Spleen (tissue), 7 donors: ENCODE measurements around the gene SSH2.

Experiments
- POLR2A ChIP-seq, 3 donors: fragments of 450-650 bp; IDR thresholded peaks; one replicate each; pipeline ENCODE4 v1.5.1; 2017; ENCODE audit warnings: antibody characterized with exemption in 3 of 3, mild to moderate bottlenecking in 1 of 3
- POLR2AphosphoS5 ChIP-seq, 3 donors: sonication (generic); formaldehyde crosslinking; IDR thresholded peaks; one replicate each; pipeline ENCODE4 v1.5.1; 2017; ENCODE audit warnings: antibody characterized with exemption in 3 of 3
- TF ChIP-seq, protein P1 (sequence below), 11 experiments: fragments of 200-600 bp in 7 of 11; fragments of 450-650 bp in 4 of 11; sonication (generic) in 4 of 11; IDR thresholded peaks in 8 of 11; conservative IDR thresholded peaks in 3 of 11; 1 replicate in 7 of 11; 2 replicates in 4 of 11; pipeline versions ENCODE4 v1.4.0 to v1.8.0; 2016 to 2021; ENCODE audit warnings: antibody characterized with exemption in 11 of 11, inconsistent platforms in 4 of 11, mild to moderate bottlenecking in 1 of 11
- donor health status: DM: no; HTN: no; CAD: no; lungs with moderate emphysema.
- donor health status: DM: no; HTN: no; CAD: no.
- donor health status: DM: no; HTN: no; CAD: no.

DNA sequence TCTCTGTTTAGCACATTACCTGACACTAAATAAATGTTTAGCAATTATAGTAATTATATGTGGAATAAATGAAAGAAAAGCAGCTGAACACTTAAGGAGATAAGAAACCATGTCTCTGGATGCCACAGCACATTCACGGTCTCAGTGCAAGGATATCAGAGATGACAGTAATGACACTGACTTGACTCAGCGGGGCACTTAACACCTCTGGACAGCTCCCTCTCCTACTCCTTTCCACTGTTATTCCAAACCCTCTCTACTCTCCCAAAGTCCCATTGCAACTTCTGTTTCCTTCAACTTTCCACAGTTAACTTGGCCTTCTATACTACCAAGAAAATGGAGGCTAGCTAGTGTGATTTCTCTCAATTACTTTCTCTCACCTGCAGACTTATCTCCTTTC, 214.3 kb downstream of the SSH2 start:
- TF ChIP-seq, protein P1, sequence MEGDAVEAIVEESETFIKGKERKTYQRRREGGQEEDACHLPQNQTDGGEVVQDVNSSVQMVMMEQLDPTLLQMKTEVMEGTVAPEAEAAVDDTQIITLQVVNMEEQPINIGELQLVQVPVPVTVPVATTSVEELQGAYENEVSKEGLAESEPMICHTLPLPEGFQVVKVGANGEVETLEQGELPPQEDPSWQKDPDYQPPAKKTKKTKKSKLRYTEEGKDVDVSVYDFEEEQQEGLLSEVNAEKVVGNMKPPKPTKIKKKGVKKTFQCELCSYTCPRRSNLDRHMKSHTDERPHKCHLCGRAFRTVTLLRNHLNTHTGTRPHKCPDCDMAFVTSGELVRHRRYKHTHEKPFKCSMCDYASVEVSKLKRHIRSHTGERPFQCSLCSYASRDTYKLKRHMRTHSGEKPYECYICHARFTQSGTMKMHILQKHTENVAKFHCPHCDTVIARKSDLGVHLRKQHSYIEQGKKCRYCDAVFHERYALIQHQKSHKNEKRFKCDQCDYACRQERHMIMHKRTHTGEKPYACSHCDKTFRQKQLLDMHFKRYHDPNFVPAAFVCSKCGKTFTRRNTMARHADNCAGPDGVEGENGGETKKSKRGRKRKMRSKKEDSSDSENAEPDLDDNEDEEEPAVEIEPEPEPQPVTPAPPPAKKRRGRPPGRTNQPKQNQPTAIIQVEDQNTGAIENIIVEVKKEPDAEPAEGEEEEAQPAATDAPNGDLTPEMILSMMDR (IDR thresholded peaks at IDR 0.05 in 8 of 11, conservative IDR thresholded peaks at IDR 0.05 in 3 of 11), result no peak
- no peak for TF ChIP-seq POLR2A (IDR thresholded peaks at IDR 0.05)
- TF ChIP-seq POLR2AphosphoS5 (IDR thresholded peaks at IDR 0.05), result no peak
